HK-2 (cell line): ENCODE data around the gene CDC20.
A peak's percentile ranks its signal among the peaks of the same experiment; 100 is the strongest.
"Not testable (repeated sequence)": the region's sequence is repeated elsewhere in the genome, so short reads cannot be mapped to it uniquely, and the experiment has no call there.

Experiments used
- DNase-seq: peaks from one replicate; pipeline ENCODE4 v3.0.0-alpha.2; 2018; ENCODE audit not compliant: unreplicated experiment

CDC20 gene

GRCh38 chr1:43383449-43383848 is 24.7 kb downstream of the CDC20 start:
- no peak for DNase-seq

DNA sequence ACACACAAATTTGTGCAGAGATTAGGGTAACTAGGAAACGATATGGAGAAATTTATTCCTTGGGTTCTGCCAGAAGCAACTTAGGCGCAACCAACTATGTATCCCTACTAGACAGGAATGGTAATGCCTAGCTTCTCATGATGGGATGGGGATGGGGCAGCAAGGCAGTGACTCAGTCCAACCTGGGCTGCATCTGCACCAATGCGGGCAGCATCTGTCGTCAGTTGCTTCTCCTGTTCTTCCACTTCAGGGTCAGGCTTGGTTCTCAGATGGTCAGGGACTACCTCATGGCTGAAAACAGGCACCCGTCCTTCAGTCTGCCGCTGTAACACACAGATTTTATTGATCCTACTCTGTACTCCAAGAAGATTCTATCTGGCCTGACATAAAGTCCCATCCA is 27.9 kb downstream of the CDC20 start:
- DNase-seq, result no peak

DNA sequence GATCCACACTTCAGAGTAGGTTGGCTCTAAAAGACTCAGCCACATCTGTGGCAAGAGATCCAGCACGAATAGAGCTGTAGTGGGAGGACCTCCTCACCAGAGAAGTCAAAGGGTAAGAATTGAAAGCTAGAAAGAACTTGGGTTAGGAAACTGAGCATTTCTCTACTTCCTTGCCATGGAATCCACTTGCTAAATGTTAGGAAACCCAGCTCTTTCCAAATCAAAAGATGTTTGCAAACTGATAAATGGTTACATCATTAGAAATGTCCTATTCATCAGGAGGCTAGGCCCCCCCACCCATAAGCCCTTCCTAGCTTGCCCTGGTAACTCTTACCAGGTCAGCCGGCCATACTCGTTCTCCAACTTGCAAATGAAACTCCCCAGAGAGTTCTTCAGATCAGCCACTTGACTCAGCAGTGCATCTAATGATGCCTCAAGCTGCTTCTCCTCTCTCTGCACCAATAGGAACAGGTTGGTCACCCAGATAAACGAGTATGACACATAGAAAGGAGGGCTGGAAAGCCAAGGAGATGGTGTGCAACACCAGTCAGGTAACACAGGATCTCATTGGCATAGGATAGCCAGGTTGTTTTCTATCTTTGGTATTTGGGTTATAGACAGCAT is 29.3 kb downstream of the CDC20 start:
- no peak for DNase-seq

DNA sequence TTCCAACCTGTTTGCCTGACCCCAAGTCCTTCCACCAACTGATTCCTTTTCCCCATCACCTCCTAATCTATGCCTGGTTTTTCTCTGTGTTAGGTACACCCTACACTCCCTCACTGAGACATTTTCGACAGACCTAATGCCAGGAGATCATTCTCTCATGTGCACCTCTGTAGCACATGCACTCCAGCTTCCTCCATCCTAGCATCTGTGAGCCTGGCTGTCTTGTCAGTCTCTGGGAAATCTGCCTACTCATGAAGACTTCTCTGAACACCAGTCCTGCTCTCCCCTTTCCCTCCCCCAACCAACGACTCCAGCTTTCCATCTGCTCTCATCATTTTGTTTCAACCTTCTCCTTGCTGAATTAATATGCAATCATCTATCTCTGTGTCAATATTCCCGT is 29.8 kb downstream of the CDC20 start:
- DNase-seq, result no peak

DNA sequence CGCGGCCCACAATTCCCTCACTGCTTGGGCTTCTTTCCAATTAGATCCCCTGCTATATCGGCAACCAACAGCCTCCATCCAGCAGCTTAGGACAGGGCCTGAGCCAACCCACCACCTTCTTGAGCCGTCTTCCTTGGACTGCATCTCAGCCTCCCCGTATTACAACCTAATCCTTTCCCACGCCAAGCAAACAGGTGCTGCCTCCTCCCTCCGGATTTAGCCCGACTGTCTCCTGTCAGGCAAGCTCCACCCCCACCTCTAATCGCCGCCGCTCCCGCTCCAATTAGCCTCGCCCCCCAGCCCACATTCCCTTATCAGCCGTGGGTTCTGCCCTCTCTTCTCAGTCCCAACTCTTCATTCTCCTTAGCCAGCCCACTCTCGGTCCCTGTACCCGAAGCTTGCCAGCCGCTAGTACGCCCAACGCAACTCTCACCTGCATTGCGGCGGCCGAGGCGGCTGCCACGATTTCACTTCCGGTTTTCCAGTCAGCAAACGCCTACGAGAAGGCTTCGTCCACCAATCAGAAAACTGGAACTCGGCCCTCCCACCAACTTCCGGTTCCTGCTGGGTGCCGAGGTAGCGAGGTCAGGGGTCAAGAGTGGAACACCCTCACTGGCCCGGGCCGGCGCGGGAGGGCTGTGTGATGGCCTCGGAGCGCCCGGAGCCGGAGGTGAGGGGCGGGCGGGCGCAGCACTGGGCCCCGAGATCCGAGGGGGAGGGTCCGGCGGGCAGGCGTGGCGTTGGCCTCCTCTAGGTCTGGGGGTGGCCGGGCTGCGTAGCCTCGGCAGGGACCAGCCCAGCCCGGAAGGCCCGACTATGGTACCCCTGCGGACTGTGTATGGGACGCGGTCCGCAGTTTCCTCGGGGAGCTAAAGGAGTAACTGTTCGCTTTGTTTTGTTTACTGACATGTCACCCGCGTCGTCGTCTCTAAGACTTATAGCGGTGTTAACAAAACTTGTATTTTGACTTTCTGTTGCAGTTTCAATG is 30.8 kb downstream of the CDC20 start, which contains the start of the genes MED8 and SZT2:
MED8 (minus strand) TSS at position 475 of the 988 bp plus-strand sequence; CDS start at position 439, 36 bp downstream.
SZT2 (plus strand) TSS at position 574 of the 988 bp plus-strand sequence; CDS start at position 644, 70 bp downstream.
- peak; percentile 96 for DNase-seq

GRCh38 chr1:43392702-43393101 is 33.9 kb downstream of the CDC20 start:
- no peak for DNase-seq

DNA sequence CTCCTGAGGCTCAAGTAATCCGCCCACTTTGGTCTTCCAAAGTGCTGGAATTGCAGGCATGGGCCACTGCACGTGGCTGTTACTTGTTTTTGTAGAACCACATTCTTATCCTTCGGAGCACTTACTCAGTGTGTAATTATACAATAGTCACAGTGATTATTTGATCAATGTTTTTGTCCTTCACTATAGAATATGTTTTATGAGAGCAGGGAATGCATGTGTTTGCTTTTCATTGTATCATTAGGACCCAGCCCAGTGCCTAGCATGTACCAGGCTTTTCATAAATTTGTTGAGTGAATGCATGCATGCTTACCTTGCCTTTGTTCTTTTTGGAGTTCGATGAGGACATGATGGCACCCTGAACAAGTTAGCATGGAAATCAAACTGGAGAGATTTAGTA is 36.7 kb downstream of the CDC20 start:
- no peak for DNase-seq

DNA sequence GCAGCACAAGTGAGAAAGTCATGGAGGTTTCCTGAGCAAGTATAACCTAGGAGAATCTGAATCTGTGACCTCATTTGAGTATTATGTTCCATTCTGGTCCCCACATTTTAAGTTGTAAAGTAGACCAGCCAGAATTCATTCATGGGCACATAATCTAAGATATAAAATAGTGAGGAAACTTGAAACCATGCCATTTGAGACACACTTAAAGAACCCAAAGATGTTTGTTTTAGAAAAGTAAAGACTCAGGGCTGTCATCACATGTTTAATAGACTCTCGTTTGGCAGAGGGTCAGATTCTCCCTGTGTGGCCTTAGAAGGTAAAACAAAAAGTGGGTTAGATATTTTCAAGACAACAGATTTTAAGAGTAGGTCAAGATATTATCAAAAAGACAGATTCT is 37.3 kb downstream of the CDC20 start:
- no peak for DNase-seq

DNA sequence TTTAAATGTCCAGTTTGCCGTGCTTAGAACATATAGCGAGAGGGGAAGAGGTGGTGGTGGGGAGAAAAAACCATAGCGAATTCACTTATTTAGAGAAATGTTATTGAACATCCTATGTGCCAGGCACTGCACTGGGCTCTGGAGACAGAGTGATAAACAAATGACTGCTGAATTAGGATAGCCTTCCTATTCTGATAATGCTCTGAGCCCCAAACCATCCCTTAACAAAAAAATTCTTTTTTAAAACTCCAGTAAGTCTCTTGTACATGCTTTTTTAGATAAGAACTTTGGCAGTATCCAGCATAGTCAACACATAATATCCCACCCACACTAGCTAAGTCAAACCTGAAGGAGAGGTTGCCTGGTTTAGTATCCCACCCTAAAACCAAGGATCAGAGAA is 39.4 kb downstream of the CDC20 start:
- no peak for DNase-seq

DNA sequence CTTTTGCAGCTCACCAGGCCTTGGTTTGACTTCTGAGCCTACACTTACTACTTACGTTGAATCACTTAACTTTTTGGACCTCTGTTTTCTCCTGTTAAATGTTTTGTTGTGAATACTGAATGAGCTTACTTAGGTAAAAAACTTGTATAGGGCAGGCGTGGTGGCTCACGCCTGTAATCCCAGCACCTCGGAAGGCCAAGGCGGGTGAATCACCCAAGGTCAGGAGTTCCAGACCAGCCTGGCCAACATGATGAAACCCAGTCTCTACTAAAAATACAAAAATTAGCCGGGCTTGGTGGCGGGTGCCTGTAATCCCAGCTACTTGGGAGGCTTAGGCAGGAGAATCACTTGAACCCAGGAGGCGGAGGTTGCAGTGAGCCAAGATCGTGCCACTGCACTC is 41.7 kb downstream of the CDC20 start:
- DNase-seq, result not testable (repeated sequence)

- no peak for DNase-seq
These were observed 43.5 kb downstream of the CDC20 start for GRCh38 chr1:43402089-43402865.

DNA sequence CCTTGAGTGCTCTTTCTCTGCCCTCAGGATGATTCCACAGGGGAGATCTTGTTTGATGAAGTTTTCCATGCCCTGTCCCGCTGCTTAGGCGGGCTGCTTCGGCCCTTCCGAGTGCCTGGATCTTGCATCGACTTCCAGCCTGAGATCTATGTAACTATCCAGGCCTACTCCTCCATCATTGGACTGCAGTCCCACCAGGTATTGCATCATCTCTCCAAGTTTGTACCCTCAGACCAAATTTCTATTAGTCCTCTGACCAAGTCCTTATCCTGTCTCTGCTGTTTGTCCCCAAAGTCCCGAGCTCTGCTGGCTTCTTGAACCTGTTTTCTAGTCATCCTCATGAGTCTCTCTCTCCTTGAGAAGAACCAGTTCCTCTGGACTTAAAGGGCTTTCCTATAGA is 45.6 kb downstream of the CDC20 start:
- DNase-seq, result no peak

DNA sequence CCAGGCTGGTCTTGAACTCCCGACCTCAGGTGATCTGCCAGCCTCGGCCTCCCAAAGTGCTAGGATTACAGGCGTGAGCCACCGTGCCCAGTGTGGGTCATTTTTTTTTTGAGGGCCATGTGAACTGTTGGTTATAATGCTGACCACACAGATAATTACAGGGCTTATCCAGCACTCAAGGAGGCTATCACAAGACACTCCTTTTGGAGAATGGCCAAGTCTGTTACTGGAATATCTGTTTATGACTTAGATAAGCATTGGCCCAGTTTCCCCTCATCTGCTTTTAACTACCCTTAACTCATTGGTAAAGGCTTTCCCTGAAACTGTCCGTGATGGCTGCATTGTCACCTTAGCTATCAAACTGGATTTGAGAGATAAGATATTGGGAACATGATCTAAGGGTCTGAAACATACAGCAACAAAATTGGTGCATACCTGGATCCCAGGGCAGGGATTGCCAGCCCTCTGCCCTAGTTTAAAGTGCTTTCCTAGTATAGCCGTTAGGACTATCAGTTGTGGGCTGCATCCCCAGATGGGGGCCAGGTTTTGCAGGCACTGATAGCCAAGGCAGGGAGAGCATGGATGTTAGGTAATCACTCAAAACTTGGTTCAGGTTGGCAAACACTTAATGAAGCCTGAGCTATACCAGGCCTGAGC is 46.6 kb downstream of the CDC20 start:
- DNase-seq, result no peak

- DNase-seq, result no peak
These were observed 47.1 kb downstream of the CDC20 start for GRCh38 chr1:43405876-43406234.

- DNase-seq, result no peak
These were observed 51.8 kb downstream of the CDC20 start for GRCh38 chr1:43410571-43410970.
